ENCODE results near the gene PTPA.
"Not testable (repeated sequence)": the region's sequence is repeated elsewhere in the genome, so short reads cannot be mapped to it uniquely, and the experiment has no call there.

Gene PTPA

GRCh38 chr9:129161534-129161837, 50.3 kb downstream of the PTPA start:
- no peak for DNase-seq

GRCh38 chr9:129162497-129163197, 51.4 kb downstream of the PTPA start:
- no peak for DNase-seq

- DNase-seq, result not testable (repeated sequence)
These were observed 52.0 kb downstream of the PTPA start for GRCh38 chr9:129163198-129163670.

GRCh38 chr9:129163753-129164152, 52.5 kb downstream of the PTPA start:
- DNase-seq, result no peak

- no peak for DNase-seq
These were observed 53.2 kb downstream of the PTPA start for GRCh38 chr9:129164246-129164930.

- DNase-seq, result no peak
These were observed 54.0 kb downstream of the PTPA start for GRCh38 chr9:129165198-129165597.

- peak; percentile 67 for DNase-seq
These were observed 55.7 kb downstream of the PTPA start for GRCh38 chr9:129166623-129167557.

GRCh38 chr9:129170229-129170628, 59.0 kb downstream of the PTPA start:
- DNase-seq, result no peak

GRCh38 chr9:129171993-129172751, 61.0 kb downstream of the PTPA start:
- no peak for DNase-seq

GRCh38 chr9:129172816-129173215, 61.6 kb downstream of the PTPA start:
- DNase-seq, result no peak

GRCh38 chr9:129173296-129174101, 62.3 kb downstream of the PTPA start:
- no peak for DNase-seq

GRCh38 chr9:129174102-129174723, 63.0 kb downstream of the PTPA start:
- DNase-seq, result peak; percentile 25

GRCh38 chr9:129174724-129175514, 63.7 kb downstream of the PTPA start:
- DNase-seq, result peak; percentile 30

GRCh38 chr9:129175515-129175824, 64.3 kb downstream of the PTPA start:
- no peak for DNase-seq

GRCh38 chr9:129175825-129176633, 64.8 kb downstream of the PTPA start:
- peak; percentile 77 for DNase-seq

GRCh38 chr9:129176701-129177442, 65.7 kb downstream of the PTPA start:
- DNase-seq, result no peak

- no peak for DNase-seq
These were observed 66.2 kb downstream of the PTPA start for GRCh38 chr9:129177443-129177790.

- DNase-seq, result peak; percentile 79
These were observed 66.8 kb downstream of the PTPA start, which contains the start of gene IER5L for GRCh38 chr9:129177791-129178567. Gene IER5L (minus strand): TSS chr9:129178261. CDS start chr9:129178052, 209 bp downstream.
